PC-9 (cell line): ENCODE measurements around the gene FOXC2. TPM values are rescaled to one million over a fixed set of nuclear protein-coding genes. Genes with fewer than 3 reads are reported as not detected.

Experiments
- BruUV-seq: library from RNA; stranded (reverse); fragments of 400-500 nt; replicated peaks from 2 replicates; lab custom pipeline; 2021; lab: Mats Ljungman, UMichigan
- CTCF ChIA-PET: fragments of 300-600 bp; sonication (Branson Sonifier 250); formaldehyde crosslinking; loops from one replicate; lab custom pipeline; 2022; ENCODE audit warnings: antibody characterized with exemption; lab: Charles Lee
- POLR2A ChIA-PET: fragments of 300-600 bp; sonication (Branson Sonifier 250); formaldehyde crosslinking; loops from one replicate; lab custom pipeline; 2022; ENCODE audit warnings: antibody characterized with exemption; ENCODE audit not compliant: unreplicated experiment; lab: Charles Lee
- DNase-seq, 2 experiments: peaks; one replicate each; pipeline versions ENCODE4 v3.0.0 to v3.0.0-alpha.2; 2015 to 2022; ENCODE audit warnings: mixed read lengths in 1 of 2
- H2AFZ ChIP-seq: fragments of 200-600 bp; sonication (generic); 2 replicates; pipeline ENCODE4 v1.8.1; 2017; ENCODE audit warnings: antibody characterized with exemption
- H3F3A ChIP-seq: fragments of 200-600 bp; sonication (generic); 2 replicates; pipeline ENCODE4 v1.8.1; 2017; ENCODE audit warnings: antibody characterized with exemption, mild to moderate bottlenecking, low read depth; ENCODE audit not compliant: insufficient read depth
- H3K27ac ChIP-seq: fragments of 200-600 bp; sonication (generic); 2 replicates; pipeline ENCODE4 v1.6.1; 2016; ENCODE audit warnings: mixed run types
- H3K27me3 ChIP-seq: fragments of 200-600 bp; sonication (generic); 2 replicates; pipeline ENCODE4 v1.6.1; 2016; ENCODE audit warnings: low read depth, mixed run types; ENCODE audit not compliant: insufficient read depth
- H3K36me3 ChIP-seq: fragments of 200-600 bp; sonication (generic); 2 replicates; pipeline ENCODE4 v1.6.1; 2016; ENCODE audit warnings: low read depth, mixed run types
- H3K4me1 ChIP-seq: fragments of 200-600 bp; sonication (generic); replicated peaks from 2 replicates; pipeline ENCODE4 v1.6.1; 2016; ENCODE audit warnings: mixed run types; ENCODE audit not compliant: insufficient read depth
- H3K4me2 ChIP-seq: fragments of 200-600 bp; sonication (generic); 2 replicates; pipeline ENCODE4 v1.6.1; 2017; ENCODE audit warnings: mixed run types
- H3K4me3 ChIP-seq: fragments of 200-600 bp; sonication (generic); 2 replicates; pipeline ENCODE4 v1.6.1; 2016; ENCODE audit warnings: mixed run types
- H3K79me2 ChIP-seq: fragments of 200-600 bp; sonication (generic); 2 replicates; pipeline ENCODE4 v1.6.1; 2017; ENCODE audit warnings: low read depth, mixed run types
- H3K9me2 ChIP-seq: fragments of 200-600 bp; sonication (generic); 2 replicates; pipeline ENCODE4 v1.8.1; 2017; ENCODE audit warnings: mild to moderate bottlenecking; ENCODE audit not compliant: insufficient read depth
- H3K9me3 ChIP-seq: fragments of 200-600 bp; sonication (generic); 2 replicates; pipeline ENCODE4 v1.8.1; 2016; ENCODE audit warnings: low read depth; ENCODE audit not compliant: insufficient read depth
- H4K20me1 ChIP-seq: fragments of 200-600 bp; sonication (generic); 2 replicates; pipeline ENCODE4 v1.8.1; 2017; ENCODE audit not compliant: insufficient read depth
- CTCF ChIP-seq: fragments of 200-600 bp; sonication (generic); conservative IDR thresholded peaks from 2 replicates; pipeline ENCODE4 v1.6.1; 2017; ENCODE audit warnings: mixed run types, antibody characterized with exemption, mild to moderate bottlenecking, moderate library complexity
- EZH2 ChIP-seq: fragments of 200-600 bp; sonication (generic); IDR thresholded peaks from 2 replicates; pipeline ENCODE4 v1.8.0; 2017; ENCODE audit warnings: antibody characterized with exemption, low read depth
- intact Hi-C: fragments of 100-400 bp; cut with micrococcal nuclease; formaldehyde crosslinking; loops from one replicate; pipeline ENCODE4 v1.10.0; 2022; ENCODE audit not compliant: unreplicated experiment
- total RNA-seq: library from RNA; stranded (reverse); gene quantifications from 2 replicates; pipeline ENCODE4 v1.2.3, GENCODE V29; 2021

The FOXC2 gene
- total RNA-seq, 1 experiment from 2014 or later = not detected

- no peaks in the 10 kb centered on the region for H3K9me2 ChIP-seq
- no peak for DNase-seq
- no peaks in the 10 kb centered on the region for H3K36me3 ChIP-seq
- H2AFZ ChIP-seq = no peak overlapping the region
- peaks cover 90% of the 10 kb centered on the region for H3K27me3 ChIP-seq
- H3F3A ChIP-seq = no peaks in the 10 kb centered on the region
- H4K20me1 ChIP-seq = 0 out of 2 replicates have a peak, but pooled peaks cover 1% of the 10 kb centered on the region
- no peaks in the 10 kb centered on the region for H3K79me2 ChIP-seq
- CTCF ChIA-PET = no interaction called here
- no peak overlapping the region for H3K4me2 ChIP-seq
- H3K4me3 ChIP-seq = no peak overlapping the region
- POLR2A ChIA-PET = no interaction called here
- intact Hi-C loops = no loop called here
- BruUV-seq = no TSS peak
- TF ChIP-seq EZH2 (no peak), CTCF (no peak)
- H3K4me1 ChIP-seq = no peaks in the 10 kb centered on the region
- no peak overlapping the region for H3K27ac ChIP-seq
- H3K9me3 ChIP-seq = no peaks in the 10 kb centered on the region
Measured at GRCh38 chr16:86597880-86598606, 31.4 kb downstream of the FOXC2 start.

GRCh38 chr16:86598607-86599565 is 32.3 kb downstream of the FOXC2 start:
- no peaks in the 10 kb centered on the region for H3F3A ChIP-seq
- H3K4me2 ChIP-seq = no peak overlapping the region
- TF ChIP-seq EZH2 = no peak
- no peak for TF ChIP-seq CTCF
- H3K9me3 ChIP-seq = no peaks in the 10 kb centered on the region
- no TSS peak for BruUV-seq
- H3K9me2 ChIP-seq = no peaks in the 10 kb centered on the region
- H3K79me2 ChIP-seq = no peaks in the 10 kb centered on the region
- H2AFZ ChIP-seq = no peak overlapping the region
- intact Hi-C loops = no loop called here
- ChIA-PET POLR2A (no interaction called here), CTCF (no interaction called here)
- H4K20me1 ChIP-seq = no peaks in the 10 kb centered on the region
- H3K27me3 ChIP-seq = peaks cover 86% of the 10 kb centered on the region
- DNase-seq = no peak
- no peaks in the 10 kb centered on the region for H3K36me3 ChIP-seq
- H3K4me1 ChIP-seq = no peaks in the 10 kb centered on the region
- no peak overlapping the region for H3K27ac ChIP-seq
- H3K4me3 ChIP-seq = no peak overlapping the region

GRCh38 chr16:86601356-86601755 is 34.7 kb downstream of the FOXC2 start:
- TF ChIP-seq EZH2 = no peak
- TF ChIP-seq CTCF = no peak
- CTCF ChIA-PET = no interaction called here
- no peaks in the 10 kb centered on the region for H3K9me2 ChIP-seq
- H3K27ac ChIP-seq = no peak overlapping the region
- H3K36me3 ChIP-seq = no peaks in the 10 kb centered on the region
- no peaks in the 10 kb centered on the region for H3F3A ChIP-seq
- H3K79me2 ChIP-seq = no peaks in the 10 kb centered on the region
- H2AFZ ChIP-seq = no peak overlapping the region
- H4K20me1 ChIP-seq = no peaks in the 10 kb centered on the region
- POLR2A ChIA-PET = no interaction called here
- no TSS peak for BruUV-seq
- no peaks in the 10 kb centered on the region for H3K4me1 ChIP-seq
- no peak for DNase-seq
- H3K4me3 ChIP-seq = no peak overlapping the region
- peaks cover 86% of the 10 kb centered on the region for H3K27me3 ChIP-seq
- no peak overlapping the region for H3K4me2 ChIP-seq
- H3K9me3 ChIP-seq = no peaks in the 10 kb centered on the region
- intact Hi-C loops = no loop called here
